ENCODE measurements around the gene LTBP2. TPM values are rescaled to one million over a fixed set of nuclear protein-coding genes. Genes with fewer than 3 reads are reported as not detected.
"Not testable (repeated sequence)": the region's sequence is repeated elsewhere in the genome, so short reads cannot be mapped to it uniquely, and the experiment has no call there.

LTBP2 gene
- total RNA-seq, 1 experiment from 2014 or later = 0.31 TPM

- no peak for DNase-seq (ENCODE audit: low spot score)
Observed at GRCh38 chr14:74552623-74553022, 59.4 kb downstream of the LTBP2 start.

GRCh38 chr14:74551431-74552371, 60.3 kb downstream of the LTBP2 start:
- DNase-seq (ENCODE audit: low spot score) = no peak

GRCh38 chr14:74551001-74551400, 61.0 kb downstream of the LTBP2 start:
- DNase-seq (ENCODE audit: low spot score) = no peak

DNA sequence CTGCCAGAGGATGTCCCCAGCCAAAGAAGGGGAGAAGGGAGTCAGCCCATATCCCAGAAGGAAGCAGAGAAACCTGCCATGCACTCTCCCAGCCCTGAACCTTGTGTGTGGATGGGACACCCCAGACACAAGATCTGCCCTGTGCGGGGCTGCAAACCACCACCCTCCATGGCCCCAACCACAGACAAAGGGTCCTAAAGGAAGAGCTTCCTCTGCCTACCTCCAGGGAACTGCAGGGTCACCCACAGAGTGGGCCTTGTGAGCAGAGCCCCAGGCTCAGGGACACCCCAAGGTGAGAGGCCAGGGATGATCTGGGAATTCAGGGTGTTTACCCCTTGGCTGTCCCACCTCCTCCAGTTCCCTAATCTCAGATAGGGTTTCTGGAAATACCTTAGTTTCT, 62.0 kb downstream of the LTBP2 start:
- no peak for DNase-seq (ENCODE audit: low spot score)

DNA sequence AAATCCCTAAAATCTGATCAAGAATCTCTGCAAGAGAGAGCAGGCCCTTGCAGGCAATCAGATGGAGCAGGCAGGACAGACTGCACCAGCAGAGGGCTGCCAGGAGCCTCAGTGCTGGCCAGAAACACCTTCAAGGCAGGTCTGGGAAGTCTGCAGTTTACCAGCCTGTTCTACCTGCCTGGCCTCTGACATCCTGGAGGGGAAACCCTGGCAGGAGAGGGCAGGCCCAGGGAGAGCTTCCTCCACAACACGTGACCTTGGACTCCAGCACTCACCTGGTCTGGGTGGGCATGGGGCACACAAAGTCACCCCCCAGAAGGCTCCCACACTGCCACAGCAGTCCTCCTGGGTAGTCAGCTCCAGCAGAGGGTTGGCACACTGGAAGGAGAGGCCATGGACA, 62.4 kb downstream of the LTBP2 start:
- no peak for DNase-seq (ENCODE audit: low spot score)

DNA sequence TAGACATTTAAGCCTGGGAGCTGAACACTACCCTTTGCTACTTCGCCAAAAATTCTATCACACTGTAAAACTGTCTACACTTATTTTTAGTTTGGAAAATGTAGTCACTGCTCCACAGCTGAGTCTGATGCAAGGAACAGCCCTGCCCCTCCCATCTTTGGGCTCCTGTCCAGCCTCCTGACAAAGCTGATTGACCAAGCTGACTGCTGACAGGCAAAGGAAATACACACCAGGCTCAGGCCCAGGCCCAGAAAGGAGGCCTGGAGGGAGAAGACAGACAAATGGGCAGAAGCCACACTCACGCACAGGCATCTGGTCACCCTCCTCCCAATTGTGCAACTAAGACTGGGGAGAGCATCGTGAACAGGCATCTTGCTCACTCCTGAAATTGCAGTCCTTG, 63.2 kb downstream of the LTBP2 start:
- DNase-seq (ENCODE audit: low spot score) = no peak

DNA sequence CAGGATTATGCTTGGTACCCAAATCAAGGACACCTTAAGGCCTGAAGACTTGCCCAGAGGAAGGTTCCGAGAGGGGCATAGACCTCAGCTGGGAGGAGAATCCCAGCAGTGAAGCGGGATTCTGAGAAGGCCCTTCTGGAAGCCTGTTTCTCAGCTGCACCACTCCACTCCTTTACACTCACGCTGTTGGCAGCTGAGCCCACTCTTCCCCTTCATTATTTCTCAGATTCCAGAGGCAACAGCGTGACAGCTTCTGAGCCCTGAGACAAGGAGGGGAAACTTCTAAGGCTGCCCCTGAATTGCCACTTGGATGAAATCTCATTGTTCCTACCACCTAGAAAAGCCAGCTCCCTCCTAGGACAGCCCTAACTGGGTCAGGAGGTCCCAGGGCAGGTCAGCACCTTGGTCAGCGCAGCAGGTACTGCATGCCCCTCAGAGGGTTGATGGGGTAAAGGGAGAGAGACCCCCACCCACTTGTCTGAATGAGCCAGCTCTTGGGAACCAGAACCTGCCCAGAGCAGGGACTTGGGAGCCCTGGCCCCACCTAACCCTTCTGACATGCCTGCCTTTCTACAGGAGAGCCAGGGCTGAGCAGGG, 64.6 kb downstream of the LTBP2 start:
- no peak for DNase-seq (ENCODE audit: low spot score)

DNA sequence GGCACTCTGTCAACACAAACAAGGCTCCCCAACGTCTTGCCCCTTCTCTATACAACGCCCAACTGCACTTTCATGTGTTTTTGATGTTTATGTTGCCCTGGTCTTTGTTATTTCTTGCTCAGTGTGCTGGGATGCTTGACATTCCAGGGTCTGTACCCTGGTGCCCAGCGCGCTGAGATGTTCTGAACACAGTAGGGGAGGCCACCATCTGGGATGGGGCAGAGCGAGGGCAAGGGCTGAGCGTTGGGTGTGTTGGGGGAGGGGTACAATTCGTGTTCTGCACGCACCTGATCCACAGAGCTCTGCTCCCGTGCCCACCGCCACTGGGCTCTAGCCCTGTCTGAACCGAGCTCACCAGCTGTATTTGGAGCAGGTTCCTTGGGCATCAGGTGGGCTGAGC, 65.6 kb downstream of the LTBP2 start:
- DNase-seq (ENCODE audit: low spot score) = no peak

- DNase-seq (ENCODE audit: low spot score) = no peak
Observed at GRCh38 chr14:74545386-74545785, 66.7 kb downstream of the LTBP2 start.

DNA sequence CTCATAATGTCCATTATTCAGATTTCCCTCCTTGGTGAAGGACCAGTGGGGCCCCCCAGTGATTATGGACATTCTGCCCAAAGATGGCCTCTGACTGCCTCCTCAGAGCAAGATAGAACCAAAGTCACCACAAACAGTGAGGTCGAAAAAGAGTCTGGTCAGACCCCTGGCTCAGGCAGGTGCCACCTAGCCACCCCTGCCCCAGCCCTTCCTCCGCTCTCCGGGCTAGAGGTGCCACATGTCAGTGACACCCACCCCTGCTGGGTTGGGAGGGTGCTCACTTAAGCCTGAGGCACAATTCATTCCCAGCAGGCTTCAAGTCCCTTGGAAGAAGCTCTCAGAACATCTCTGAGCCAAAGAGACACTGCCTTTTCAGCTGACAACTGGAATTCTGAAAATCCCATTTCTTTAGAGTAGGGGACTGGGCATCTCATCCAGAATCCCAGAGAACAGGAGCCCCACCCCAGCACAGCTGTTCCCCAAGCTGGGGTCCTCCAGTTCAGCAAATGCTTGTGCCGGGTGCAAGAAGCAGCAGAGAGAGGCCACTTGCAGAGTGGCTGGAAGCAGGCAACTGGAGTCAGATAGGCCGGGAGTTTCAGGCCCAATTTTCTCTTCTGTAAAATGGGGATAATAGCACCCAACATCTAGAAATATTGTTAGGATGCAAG, 68.1 kb downstream of the LTBP2 start:
- DNase-seq (ENCODE audit: low spot score) = no peak

GRCh38 chr14:74542056-74542685, 69.9 kb downstream of the LTBP2 start:
- DNase-seq (ENCODE audit: low spot score) = no peak

DNA sequence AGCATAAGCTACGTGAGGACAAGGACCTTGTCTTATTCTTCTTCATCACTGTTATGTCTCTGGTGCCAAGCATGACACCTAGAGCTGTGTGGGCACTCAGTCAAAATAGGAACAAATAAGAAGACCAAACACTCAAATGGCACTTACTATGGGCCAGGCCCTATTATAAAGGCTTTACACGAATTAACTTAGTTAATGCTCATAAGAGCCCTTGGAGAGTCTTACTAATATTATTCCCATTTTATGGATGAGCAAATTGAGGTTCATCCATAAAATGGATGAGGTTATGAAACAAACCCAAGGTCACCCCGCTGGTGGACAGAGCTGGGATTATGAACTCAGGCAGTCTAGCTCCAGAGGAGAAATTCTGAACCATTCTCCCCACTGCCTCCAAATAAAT, 70.8 kb downstream of the LTBP2 start:
- no peak for DNase-seq (ENCODE audit: low spot score)

GRCh38 chr14:74539503-74539902, 72.5 kb downstream of the LTBP2 start:
- DNase-seq (ENCODE audit: low spot score) = no peak

DNA sequence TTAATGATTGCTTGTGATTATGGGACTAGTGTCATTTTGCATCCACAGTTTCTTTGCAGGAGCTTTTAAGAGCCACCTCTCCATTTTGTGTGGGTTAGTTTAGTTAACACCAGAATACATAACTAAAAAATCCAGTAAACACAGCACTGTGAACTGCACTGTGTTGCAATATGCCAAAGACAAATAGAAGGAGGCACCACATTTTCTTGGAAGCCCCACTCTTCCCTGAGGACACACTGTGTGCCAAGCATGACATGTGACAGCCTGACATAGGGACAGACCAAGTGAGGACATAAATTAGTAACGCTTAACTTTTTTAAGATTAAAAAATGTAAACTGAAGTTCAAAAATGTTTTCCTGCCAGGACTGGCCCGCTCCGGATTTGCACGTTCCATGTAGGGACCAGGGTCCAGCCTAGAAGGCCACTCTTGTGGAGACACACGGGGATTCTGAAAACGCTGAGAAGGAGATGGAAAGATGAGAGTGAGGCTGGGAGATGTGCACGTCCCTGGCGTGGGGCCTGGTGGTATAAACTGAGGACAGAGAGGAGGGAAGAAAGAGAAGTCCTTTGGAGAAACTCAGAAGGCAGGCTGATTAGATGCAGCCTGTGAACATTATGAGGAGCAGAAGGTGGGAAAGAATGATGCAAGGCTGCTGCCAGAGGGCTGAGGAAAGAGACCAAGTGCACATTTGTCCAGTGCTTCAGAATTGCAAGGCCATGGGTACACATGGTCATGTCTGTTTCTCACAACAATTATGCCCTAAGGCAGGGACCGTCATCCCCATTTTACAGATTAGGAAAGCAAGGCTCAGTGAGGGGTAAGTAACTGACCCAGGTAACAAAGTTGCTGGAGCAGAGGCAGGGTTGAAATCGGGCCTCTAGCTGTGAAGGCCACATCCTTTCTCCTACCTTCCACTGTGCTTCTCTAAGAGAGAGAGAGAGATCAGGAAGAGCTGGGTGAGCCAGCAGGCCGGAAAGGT, 73.3 kb downstream of the LTBP2 start:
- DNase-seq (ENCODE audit: low spot score) = no peak

DNA sequence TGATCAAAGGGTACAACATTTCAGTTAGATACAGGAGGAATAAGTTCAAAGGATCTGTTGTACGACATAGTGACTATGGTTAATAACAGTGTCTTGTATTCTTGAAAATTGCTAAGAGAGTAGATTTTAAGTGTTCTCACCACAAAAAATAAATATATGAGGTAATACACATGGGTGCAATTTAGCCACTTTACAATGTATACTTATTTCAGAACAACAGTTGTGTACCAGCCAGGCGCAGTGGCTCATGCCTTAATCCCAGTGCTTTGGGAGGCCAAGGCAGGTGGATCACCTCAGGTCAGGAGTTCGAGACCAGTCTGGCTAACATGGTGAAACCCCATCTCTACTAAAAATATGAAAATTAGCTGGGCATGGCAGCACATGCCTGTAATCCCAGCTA, 75.7 kb downstream of the LTBP2 start:
- DNase-seq (ENCODE audit: low spot score) = not testable (repeated sequence)

DNA sequence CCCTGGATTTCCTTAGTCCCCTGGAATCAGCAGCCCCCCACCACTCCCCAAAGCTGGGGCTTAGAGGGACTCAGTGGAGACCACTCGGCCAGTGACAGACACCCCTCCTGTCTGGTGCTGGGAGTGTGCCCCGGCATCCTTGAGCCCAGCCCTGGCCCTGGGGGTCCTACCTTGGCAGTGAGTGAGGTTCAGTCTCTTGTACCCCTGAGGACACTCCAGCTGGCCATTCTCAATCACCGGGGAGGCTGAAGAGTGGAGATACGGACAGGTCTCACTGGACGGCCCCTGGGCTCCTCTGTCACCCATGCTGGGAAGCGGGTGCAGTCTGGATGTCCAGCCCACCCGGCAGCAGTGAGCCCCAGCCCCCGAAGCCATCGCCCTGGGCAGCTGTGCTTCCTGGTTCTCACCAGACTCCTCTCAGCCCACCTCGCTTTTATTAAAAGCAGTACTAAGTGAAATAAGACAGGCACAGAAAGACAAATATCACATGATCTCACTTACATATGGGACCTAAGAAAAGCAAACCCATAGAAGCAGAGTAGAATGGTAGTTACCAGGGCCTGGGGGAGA, 76.2 kb downstream of the LTBP2 start:
- no peak for DNase-seq (ENCODE audit: low spot score)

GRCh38 chr14:74533576-74533975, 78.5 kb downstream of the LTBP2 start:
- no peak for DNase-seq (ENCODE audit: low spot score)

DNA sequence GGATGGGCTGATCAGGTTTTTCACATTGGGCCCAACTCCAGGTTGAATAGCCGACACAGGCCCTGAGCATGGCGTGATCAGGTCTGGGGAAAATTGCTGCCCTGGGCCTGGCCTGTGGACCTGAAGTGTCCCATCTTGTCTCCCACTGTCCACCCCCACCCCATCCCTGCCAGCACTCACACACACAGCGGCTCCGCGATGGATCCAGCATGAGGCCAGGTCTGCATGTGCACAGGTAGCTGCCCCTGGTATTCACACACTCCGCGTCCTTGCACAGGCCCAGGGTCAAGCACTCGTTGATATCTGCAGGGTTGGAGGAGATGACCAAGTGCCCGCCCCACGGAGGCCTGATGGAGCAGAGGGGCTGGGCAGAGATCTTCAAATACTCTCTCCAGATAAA, 79.8 kb downstream of the LTBP2 start:
- DNase-seq (ENCODE audit: low spot score) = no peak

DNA sequence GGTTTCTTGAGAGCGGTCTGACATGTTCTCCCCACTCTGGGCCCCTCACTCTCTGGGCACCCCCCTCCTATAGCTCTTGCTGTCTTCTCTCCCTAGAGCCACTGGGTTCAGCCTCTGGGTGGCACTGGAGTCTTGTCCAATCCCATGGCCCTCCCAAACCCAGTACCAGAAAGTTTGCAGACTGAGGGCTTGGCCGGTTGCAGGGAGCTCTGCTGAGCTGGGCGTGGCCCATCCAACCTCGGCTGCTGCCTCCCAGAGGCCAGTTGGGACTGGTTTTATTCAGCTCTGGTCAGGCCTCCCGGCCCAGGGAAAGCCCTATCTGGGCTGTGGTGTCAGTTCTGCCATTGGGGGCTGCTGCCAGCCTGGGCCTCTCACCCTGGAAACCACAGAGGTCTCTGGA, 80.6 kb downstream of the LTBP2 start:
- no peak for DNase-seq (ENCODE audit: low spot score)

DNA sequence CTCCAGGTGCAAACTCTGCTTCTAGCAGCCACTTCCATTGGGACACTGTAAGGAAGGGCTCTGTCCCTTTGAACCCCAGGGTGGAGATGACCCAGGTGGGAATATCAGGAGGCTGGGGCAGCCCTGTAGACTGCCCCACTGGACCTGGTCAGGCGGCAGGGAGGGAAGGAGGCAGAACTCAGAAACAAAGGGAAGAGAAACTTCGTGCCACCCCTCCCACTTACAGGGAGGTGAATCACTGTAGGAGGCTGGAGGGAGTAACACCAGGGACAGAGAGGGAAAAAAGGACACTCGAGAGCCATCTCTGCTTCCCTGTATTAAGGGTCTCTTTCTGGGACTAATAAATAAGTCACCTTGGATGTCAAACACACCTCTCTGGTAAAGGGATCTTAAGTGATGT, 81.0 kb downstream of the LTBP2 start:
- no peak for DNase-seq (ENCODE audit: low spot score)

- no peak for DNase-seq (ENCODE audit: low spot score)
Observed at GRCh38 chr14:74528886-74529285, 83.2 kb downstream of the LTBP2 start.
